GM10248 (cell line): ENCODE measurements around the gene TRERF1.

Experiments
- CTCF ChIA-PET: fragments of 300-600 bp; sonication (Branson Sonifier 250); formaldehyde crosslinking; extraction: SDS; loops from one replicate; lab custom pipeline; 2021; ENCODE audit warnings: antibody characterized with exemption; lab: Yijun Ruan, JAX
- POLR2A ChIA-PET: fragments of 350-650 bp; sonication (Branson Sonifier 250); formaldehyde crosslinking; extraction: SDS; loops from one replicate; lab custom pipeline; 2020; ENCODE audit warnings: antibody characterized with exemption; lab: Yijun Ruan, JAX
- DNase-seq: peaks from one replicate; pipeline ENCODE4 v3.0.0; 2012; ENCODE audit errors: extremely low spot score
- TF ChIP-seq, protein P1 (sequence below): IDR thresholded peaks from 2 replicates; pipeline ENCODE4 v1.5.1; 2012; ENCODE audit warnings: mild to moderate bottlenecking, low read depth; ENCODE audit errors: extremely low read depth, missing control alignments, control extremely low read depth

TRERF1 gene

DNA sequence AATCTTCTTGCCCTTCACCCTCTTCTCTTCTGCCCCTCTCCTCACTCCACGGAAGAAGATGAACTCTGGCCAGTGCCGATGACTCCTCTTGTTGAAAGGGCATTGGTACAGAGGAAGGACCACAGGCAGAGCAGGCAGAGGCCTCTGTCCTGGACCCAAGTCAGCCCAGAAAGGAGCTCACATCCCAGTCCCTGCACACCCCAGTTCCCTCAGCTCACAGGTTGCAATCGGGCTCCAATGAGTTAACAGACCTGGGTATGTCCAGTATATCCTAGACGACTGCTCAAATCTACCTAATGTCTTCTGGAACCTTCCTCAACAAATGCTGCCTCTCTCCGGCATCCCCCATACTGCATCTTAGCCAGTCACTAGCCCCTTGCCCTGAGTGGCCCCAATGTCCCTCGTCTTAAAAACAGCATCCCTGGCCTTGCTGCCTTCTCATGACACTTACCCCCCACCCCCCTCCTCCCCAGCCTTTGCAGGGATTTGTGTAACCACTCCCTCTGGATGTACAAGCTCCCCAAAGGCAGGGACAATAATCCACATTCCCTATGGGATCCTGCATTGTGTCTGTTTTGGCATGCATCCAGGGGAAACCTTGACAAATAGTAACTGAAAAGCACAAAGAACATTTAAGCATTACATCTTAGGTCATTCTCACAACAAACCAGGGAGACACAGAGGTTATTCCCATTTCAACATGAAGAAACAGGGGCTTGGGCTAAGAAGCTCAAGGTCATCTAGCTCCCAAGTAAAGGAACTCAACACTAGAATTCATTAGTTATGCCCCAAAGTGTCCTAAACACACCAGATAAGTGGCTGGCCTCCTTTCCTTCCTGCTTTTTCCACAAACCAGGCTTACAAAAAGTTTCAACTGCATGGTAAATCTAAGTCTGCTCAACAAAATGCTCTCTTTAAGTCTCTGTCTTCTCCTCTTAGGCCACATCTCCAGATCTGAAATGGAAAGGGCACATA, 45.1 kb downstream of the TRERF1 start:
- DNase-seq: no peak
- TF ChIP-seq, protein P1, sequence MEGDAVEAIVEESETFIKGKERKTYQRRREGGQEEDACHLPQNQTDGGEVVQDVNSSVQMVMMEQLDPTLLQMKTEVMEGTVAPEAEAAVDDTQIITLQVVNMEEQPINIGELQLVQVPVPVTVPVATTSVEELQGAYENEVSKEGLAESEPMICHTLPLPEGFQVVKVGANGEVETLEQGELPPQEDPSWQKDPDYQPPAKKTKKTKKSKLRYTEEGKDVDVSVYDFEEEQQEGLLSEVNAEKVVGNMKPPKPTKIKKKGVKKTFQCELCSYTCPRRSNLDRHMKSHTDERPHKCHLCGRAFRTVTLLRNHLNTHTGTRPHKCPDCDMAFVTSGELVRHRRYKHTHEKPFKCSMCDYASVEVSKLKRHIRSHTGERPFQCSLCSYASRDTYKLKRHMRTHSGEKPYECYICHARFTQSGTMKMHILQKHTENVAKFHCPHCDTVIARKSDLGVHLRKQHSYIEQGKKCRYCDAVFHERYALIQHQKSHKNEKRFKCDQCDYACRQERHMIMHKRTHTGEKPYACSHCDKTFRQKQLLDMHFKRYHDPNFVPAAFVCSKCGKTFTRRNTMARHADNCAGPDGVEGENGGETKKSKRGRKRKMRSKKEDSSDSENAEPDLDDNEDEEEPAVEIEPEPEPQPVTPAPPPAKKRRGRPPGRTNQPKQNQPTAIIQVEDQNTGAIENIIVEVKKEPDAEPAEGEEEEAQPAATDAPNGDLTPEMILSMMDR: no peak
- ChIA-PET POLR2A (no interaction called here), CTCF (interaction anchor here (0.8 to 1.5 kb wide), 3 partner anchors 9 to 141 kb away, joined by 3 to 4 read pairs (median 3); no protein-coding TSS in a partner anchor)

DNA sequence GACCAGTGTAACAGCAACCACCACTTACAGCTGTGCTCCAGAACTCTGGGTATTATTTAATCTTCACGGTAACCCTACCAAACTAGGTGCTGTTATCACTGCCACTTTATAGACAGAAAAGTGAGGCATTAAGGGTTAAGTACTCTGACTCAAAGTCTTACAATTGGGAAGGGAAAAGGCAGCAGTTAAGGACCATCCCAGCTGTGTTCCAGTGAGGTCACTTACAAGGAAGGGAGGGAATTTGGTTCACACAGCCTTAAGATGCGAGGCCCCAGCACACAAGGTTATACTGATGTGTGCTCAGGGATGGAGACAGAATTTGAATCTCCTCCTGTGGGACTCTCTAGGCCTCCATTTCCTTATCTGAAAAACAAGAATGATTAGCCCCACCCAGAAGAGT, 46.7 kb downstream of the TRERF1 start:
- DNase-seq: no peak
- ChIA-PET POLR2A (no interaction called here), CTCF (interaction anchor here (1.1 to 1.9 kb wide), 3 partner anchors 20 to 143 kb away, joined by 3 to 5 read pairs (median 3); no protein-coding TSS in a partner anchor)
- TF ChIP-seq, protein P1: no peak

DNA sequence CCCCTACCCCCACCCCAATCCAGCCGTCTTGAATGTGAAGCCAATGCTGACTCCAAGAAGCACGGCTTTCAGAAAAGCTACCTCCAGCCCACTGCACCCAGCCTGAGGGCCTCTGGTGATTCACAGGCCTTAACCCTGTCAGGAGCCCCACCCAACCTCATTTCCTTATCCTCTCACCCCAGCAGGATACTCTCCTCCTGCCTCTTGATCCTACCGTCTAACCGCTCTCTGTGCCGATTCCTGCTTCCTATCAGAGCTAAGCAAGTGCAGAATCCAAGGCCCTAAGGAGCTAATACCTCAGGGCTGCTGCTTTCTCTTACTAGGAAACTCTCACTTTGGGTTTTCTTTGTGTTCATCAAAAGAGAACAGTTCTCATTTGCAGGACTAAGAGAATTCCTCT, 47.2 kb downstream of the TRERF1 start:
- TF ChIP-seq, protein P1: no peak
- ChIA-PET CTCF (interaction anchor here (1.0 to 1.9 kb wide), 6 partner anchors 11 to 143 kb away, joined by 3 to 5 read pairs (median 3); no protein-coding TSS in a partner anchor), POLR2A (no interaction called here)
- no peak for DNase-seq

DNA sequence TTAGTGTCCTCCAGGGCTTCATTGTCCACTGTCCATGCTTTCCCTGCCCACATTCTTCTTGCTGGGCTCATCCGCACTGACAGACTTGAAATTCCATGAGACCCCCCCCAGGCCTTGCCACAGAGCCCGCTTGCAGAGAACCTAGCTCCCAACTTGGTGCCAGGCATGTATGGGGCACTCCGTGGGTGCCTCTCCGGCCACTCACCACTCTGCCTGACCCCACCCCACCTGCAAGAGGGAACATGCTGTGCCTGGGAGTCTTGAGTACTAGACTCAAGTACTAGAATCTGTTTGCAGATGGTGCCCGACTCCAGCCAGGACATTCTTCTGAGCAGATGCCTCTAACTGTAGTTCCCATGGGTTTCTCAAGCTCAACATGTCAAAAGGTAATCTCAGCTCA, 47.9 kb downstream of the TRERF1 start:
- CTCF ChIA-PET: interaction anchor here (1.0 to 2.3 kb wide), 6 partner anchors 12 to 128 kb away, joined by 3 to 5 read pairs (median 3); no protein-coding TSS in a partner anchor
- TF ChIP-seq, protein P1: no peak
- POLR2A ChIA-PET: no interaction called here
- DNase-seq: no peak

DNA sequence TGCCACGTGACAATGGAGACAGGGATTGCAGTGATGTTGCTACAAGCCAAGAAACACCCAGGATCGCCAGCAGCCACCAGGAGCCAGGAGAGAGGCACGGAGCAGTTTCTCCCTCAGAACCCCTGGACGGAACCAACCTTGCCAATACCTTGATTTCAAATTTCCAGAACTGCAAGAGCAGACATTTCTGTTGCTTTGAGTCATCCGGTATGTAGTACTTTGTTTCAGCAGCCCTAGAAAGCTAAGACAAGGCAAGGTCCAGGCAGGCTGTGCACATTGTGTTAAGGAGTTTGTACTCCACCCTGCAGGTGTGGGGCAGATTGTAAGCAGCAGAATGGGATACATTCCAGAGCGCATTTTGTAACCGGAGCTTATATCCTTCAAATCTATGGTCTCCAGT, 48.3 kb downstream of the TRERF1 start:
- CTCF ChIA-PET: interaction anchor here (0.8 to 2.3 kb wide), 7 partner anchors 12 to 129 kb away, joined by 3 to 5 read pairs (median 3); no protein-coding TSS in a partner anchor

DNA sequence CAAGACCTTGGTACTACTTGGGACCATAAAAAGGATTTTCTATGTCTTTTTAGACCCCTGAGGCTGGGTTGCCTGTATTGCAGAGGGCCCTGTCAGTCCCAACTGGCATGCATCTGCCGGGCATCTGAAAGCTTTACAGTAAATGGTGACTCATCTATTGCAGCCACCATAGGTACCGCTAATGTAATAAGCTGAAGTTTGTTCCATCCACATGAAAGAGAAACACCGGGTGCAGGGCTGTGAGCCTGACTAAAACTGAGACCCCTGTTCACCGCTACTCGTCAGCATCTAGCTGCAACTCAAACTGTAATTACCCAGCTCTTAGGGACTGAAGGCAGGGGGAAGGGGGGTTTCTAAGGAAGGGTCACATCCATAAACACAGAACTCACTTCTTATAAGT, 49.5 kb downstream of the TRERF1 start:
- ChIA-PET CTCF (interaction anchor here (0.8 to 2.3 kb wide), 5 partner anchors 10 to 146 kb away, joined by 3 to 6 read pairs (median 4); no protein-coding TSS in a partner anchor), POLR2A (no interaction called here)
- peak; percentile 57 for DNase-seq
- TF ChIP-seq, protein P1: no peak

More for the DNA sequence above, 48.3 kb downstream of the TRERF1 start:
- DNase-seq: no peak
- POLR2A ChIA-PET: no interaction called here
- TF ChIP-seq, protein P1: no peak
